Epithelial cell of proximal tubule (primary cell): Measurements from ENCODE around the gene FAM89B. TPM values are rescaled to one million over a fixed set of nuclear protein-coding genes. Genes with fewer than 3 reads are reported as not detected.

Experiments used
- DNase-seq: peaks from one replicate; pipeline ENCODE4 v3.0.0-alpha.2; 2011; ENCODE audit warnings: low read depth
- H3K4me3 ChIP-seq: 2 replicates; pipeline ENCODE4 v1.5.1; 2011; ENCODE audit warnings: low read depth, mild to moderate bottlenecking, low read length
- CTCF ChIP-seq: conservative IDR thresholded peaks from 2 replicates; pipeline ENCODE4 v1.5.1; 2012; ENCODE audit warnings: low read depth, mild to moderate bottlenecking, low read length
- total RNA-seq: library from RNA; depleted of rRNA; stranded (reverse); fragments of >200 nt; gene quantifications from 2 replicates; pipeline ENCODE4 v1.2.3, GENCODE V29; 2015

Gene FAM89B
- total RNA-seq, 1 donor from 2014 or later, result 67.1 TPM

DNA sequence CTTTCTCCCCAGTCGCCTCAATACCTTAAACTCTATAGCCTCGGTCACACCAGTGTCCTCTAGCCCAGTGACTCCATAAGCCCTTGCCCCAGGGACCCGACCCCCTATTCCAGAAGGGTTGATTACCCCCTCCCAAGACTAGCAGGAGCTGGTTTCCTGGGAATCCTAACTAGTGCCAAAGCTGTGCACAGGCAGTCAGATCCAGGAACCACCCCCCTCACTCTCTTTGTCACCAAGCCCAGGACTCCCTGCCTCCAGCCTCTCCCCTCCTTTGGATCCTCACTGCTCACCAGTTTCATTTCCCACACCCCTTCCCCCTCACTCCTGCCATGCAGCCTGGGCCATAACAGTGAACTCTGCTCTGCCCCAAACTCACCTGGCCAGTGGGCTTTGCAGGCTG, 23.9 kb upstream of the FAM89B start:
- TF ChIP-seq CTCF, result no peak
- H3K4me3 ChIP-seq, result no peak overlapping the region
- no peak for DNase-seq

DNA sequence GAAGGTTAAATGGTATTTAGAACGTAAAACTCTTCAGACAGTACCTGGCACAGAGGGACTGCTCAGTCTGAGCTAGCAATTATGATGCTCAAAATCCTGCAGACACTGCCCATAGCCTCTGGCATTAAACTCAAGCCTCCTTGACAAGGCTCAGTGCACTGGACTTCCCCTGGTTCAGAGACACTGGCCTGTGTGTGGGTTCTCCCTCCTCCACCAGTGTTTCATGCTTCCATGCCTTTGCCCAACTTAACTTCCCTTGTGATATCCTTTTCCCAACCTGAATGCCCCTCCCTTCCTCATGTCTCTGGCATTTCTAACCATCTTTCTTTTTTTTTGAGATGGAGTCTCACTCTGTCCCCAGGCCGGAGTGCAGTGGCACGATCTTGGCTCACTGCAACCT, 23.2 kb upstream of the FAM89B start:
- TF ChIP-seq CTCF, result no peak
- H3K4me3 ChIP-seq, result no peak overlapping the region
- DNase-seq, result no peak

DNA sequence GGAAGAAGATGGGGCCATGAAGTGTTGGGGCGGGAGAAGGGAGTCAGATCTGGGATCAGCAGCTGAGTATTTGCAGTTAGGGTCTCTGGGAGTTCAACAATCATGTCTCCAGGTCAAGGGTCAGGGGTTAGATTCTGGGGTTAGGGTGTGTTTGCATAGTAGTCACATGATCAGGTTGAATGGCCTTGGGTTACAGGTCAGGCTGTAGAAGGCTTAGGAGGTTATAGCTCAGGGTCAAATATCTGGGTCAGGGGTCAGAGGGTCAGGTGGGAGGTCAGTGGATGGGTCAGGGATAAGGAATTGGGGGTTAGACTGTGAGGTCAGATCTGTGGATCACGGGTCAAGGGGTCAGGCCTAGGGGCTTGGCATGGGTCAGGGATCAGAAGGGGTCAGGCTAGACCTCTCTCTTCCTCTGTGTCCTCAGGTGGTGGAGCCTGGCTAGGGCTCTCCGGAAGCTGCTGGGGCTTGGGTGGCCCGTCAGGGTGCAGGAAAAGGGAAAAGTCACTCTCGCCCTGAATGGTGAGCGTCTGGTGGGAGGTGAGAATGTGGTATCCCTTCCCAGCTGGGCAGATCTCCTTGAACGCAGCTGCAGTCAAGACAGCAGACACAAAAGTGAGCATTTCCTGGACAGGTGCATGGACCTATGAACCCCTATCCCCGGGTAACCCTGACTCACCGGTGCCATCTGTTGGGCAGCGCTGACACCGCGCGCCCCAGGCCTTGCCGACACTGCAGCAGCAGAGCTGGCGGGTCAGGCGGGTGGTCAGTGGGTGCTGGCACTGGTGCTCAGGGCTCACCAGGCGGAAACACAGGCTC, 20.6 kb upstream of the FAM89B start:
- H3K4me3 ChIP-seq, result no peak overlapping the region
- peak; percentile 55 for TF ChIP-seq CTCF
- no peak for DNase-seq

- no peak overlapping the region for H3K4me3 ChIP-seq
- DNase-seq, result no peak
- no peak for TF ChIP-seq CTCF
Observed at GRCh38 chr11:65552388-65552951, 19.9 kb upstream of the FAM89B start.

DNA sequence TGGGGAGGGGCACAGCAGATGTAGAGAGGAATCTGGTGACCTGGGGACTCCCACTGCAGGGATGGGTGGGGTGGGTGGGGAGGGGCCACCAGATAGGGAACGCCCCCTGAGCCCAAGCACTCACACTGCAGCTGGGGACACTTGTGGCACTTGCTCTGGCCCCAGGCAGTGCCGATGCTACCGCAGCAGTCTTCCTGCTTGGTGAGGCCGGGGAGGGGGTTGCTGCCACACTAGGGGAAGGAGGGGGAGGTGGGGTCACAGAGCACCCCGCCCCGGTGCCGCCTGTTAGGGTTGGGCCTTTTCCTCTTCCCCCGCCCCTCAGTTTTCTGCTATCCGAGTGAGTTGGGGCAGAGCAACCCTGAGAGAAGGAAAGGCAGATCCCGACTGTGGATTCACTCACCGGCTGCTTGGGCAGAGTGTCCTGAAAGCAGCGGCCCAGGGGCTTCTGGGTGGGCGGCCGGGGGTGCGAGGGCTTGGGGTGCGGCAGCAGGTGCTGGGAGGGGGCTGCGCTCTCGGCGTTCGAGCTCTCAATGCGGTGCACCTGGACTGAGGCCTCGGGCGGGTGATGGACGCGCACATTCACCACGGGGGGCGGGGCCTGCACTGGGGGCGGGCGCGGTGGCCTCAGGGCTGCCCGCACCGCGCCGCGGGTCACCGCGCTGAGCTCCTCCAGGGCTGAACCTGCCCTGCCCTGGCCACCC, 18.9 kb upstream of the FAM89B start:
- TF ChIP-seq CTCF, result no peak
- no peak for DNase-seq
- no peak overlapping the region for H3K4me3 ChIP-seq

DNA sequence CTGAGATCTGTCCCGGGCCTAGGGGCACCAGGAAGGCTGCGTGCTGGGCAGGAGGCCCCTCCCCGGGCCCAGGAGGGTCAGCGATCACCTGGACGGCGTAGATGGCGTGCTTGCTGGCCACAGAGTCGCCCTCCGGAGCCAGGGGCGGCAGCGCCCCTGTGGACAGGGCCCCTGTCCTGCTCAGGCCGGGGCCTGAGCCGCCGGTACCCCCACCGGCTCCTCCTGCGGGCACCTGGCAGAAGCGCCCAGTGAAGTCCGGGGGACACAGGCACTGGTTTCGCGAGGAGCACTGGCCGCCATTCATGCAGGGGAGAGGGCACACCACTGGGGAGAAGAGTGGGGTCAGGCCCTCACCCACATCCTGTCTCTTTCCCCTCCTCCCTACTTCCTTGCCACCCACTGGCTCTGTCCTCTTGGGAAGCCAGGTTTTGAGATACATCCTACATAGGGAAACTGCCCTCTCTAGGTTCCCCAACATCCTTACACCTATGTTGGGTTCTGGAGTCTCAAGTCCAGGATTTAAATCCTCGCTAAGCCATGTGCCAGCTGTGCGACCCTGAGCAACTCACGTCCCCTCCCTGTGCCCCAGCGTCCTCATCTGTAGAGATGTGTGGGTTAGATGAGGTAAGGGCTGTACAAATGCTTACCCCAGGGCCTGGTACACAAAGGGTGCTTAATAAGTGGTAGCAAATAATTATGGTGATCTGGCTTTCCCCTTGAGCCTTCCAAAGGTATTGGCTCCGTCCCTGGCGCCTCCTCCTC, 18.1 kb upstream of the FAM89B start:
- no peak for TF ChIP-seq CTCF
- no peak for DNase-seq
- no peak overlapping the region for H3K4me3 ChIP-seq
